Measurements from ENCODE around the gene AATK. TPM values are rescaled to one million over a fixed set of nuclear protein-coding genes. Genes with fewer than 3 reads are reported as not detected.

The AATK gene
- total and polyA plus RNA-seq, 2 of the 13 experiments (the other 11 are each of a cell fraction or from before 2014, with no cell fraction given), result 2.9 to 8.4 TPM

GRCh38 chr17:81142301-81143199 is 23.5 kb downstream of the AATK start (continued):
- TF ChIP-seq, protein P1, sequence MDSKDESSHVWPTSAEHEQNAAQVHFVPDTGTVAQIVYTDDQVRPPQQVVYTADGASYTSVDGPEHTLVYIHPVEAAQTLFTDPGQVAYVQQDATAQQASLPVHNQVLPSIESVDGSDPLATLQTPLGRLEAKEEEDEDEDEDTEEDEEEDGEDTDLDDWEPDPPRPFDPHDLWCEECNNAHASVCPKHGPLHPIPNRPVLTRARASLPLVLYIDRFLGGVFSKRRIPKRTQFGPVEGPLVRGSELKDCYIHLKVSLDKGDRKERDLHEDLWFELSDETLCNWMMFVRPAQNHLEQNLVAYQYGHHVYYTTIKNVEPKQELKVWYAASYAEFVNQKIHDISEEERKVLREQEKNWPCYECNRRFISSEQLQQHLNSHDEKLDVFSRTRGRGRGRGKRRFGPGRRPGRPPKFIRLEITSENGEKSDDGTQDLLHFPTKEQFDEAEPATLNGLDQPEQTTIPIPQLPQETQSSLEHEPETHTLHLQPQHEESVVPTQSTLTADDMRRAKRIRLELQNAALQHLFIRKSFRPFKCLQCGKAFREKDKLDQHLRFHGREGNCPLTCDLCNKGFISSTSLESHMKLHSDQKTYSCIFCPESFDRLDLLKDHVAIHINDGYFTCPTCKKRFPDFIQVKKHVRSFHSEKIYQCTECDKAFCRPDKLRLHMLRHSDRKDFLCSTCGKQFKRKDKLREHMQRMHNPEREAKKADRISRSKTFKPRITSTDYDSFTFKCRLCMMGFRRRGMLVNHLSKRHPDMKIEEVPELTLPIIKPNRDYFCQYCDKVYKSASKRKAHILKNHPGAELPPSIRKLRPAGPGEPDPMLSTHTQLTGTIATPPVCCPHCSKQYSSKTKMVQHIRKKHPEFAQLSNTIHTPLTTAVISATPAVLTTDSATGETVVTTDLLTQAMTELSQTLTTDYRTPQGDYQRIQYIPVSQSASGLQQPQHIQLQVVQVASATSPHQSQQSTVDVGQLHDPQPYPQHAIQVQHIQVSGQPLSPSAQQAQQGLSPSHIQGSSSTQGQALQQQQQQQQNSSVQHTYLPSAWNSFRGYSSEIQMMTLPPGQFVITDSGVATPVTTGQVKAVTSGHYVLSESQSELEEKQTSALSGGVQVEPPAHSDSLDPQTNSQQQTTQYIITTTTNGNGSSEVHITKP (CRISPR knock-in tag; IDR thresholded peaks at IDR 0.05; ENCODE audit: low read depth), result 0 out of 2 replicates have a peak, but pooled peaks have one; percentile 55
- TF ChIP-seq ZNF619 (CRISPR knock-in tag; IDR thresholded peaks at IDR 0.05) (no peak), ZNF589 (CRISPR knock-in tag; conservative IDR thresholded peaks at IDR 0.05) (no peak), CHD4 (IDR thresholded peaks at IDR 0.05; ENCODE audit: borderline replicate concordance, low read length) (no peak), ARHGAP35 (CRISPR knock-in tag; IDR thresholded peaks at IDR 0.05; ENCODE audit: borderline replicate concordance) (no peak), BCL3 (CRISPR knock-in tag; IDR thresholded peaks at IDR 0.05) (0 out of 2 replicates have a peak, but pooled peaks have one; percentile 40), ZBTB3 (CRISPR knock-in tag; IDR thresholded peaks at IDR 0.05; ENCODE audit: borderline replicate concordance, low read depth) (no peak), MTA3 (CRISPR knock-in tag; IDR thresholded peaks at IDR 0.05) (no peak), LRRFIP1 (CRISPR knock-in tag; conservative IDR thresholded peaks at IDR 0.05) (no peak), BORCS8-MEF2B (CRISPR knock-in tag; IDR thresholded peaks at IDR 0.05) (no peak), ZFP82 (CRISPR knock-in tag; IDR thresholded peaks at IDR 0.05; ENCODE audit: borderline replicate concordance) (no peak), ZBTB33 (CRISPR knock-in tag; IDR thresholded peaks at IDR 0.05) (peak; percentile 18; the same call in 1 of the 2 replicates), ZNF460 (CRISPR knock-in tag; IDR thresholded peaks at IDR 0.05; ENCODE audit: borderline replicate concordance) (no peak), ZBTB34 (CRISPR knock-in tag; IDR thresholded peaks at IDR 0.05) (no peak)

Measured in HepG2 (cell line).